Stimulated activated CD8-positive, alpha-beta memory T cell treated with anti-CD3 and anti-CD28 coated beads, Interleukin-7, amount 100 ng/mL, for 48 hours (primary cell): ENCODE measurements around the gene SYK.
"Not testable (repeated sequence)": the region's sequence is repeated elsewhere in the genome, so short reads cannot be mapped to it uniquely, and the experiment has no call there.

Experiments used
- DNase-seq, 2 donors: peaks; one replicate each; pipeline ENCODE4 v3.0.0-alpha.2; 2020; ENCODE audit warnings: low read depth in 1 of 2; ENCODE audit errors: extremely low read depth in 1 of 2

SYK gene

DNA sequence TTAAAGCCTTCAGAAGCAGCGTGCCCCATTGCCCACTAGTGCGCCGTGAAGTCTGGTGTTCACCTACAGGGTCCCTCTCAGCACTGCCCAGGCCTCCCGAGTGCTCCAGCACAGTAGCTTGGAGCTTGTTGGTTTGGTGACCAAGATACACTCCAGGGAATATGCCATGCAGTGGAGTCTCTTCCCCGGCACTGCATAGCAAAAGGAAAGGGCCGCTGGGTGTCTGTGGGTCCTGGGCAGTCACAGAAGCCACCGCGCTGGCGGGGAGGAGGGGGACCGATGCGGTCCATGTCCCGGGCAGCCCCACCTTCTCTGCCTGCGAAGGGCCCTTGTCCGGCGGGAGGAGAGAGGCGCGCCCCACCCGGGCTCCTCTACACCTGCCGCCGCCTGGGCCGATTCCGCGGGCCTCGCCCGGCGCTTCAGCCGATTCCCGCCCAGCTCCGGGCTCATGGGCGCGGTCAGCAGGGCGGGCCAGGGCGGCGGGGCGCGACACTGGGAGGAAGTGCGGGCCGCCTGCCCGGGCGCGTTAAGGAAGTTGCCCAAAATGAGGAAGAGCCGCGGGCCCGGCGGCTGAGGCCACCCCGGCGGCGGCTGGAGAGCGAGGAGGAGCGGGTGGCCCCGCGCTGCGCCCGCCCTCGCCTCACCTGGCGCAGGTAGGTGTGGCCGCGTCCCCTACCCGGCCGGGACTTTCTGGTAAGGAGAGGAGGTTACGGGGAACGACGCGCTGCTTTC lies at the start of gene SYK:
Gene SYK, plus strand, starts transcription at position 579 of the 732 bp plus-strand sequence. CDS start 42,080 bp downstream, outside the sequence.
- no peak for DNase-seq

GRCh38 chr9:90755514-90756371 lies 45.9 kb upstream of the SYK start:
- peak; percentile 32 to 58 for DNase-seq

DNA sequence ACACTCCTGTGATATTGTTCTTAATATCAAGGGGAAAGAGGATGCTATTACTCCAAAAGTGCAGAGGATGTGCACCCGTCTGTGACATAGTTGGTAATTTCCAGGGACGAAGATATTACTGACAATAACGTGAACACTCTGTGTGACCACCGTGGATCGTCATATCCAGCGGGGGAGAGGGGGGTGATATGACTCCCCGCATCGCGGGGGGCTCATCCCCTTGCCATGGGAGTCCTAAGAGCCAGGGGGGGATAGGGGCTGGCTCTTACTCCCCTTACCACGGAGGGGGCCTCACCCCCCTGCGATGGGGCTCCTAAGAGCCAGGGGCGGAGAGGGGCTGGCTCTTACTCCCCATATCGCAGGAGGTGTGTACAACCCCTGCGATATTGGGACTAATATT lies 41.0 kb upstream of the SYK start:
- DNase-seq: not testable (repeated sequence)

DNA sequence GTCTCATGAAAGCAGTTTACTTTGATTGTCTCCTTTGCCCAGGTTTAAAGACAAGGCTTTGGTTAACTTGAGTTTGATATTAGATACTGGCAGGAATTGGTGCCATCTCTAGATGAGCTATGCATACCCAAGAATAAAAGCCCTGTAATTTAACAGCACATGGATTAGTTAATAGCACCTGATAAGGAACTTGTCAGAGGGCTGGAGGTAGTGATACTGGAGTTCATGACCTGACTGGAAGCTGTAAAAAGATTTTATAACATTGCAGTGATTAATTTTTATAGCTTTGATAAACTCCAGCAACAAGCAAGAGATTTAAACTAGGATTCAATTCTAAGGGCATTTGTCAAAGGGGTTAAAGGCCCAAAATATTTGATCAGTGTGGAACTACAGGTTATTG lies 34.9 kb upstream of the SYK start:
- DNase-seq: no peak

GRCh38 chr9:90767523-90768100 lies 34.0 kb upstream of the SYK start:
- DNase-seq: no peak

DNA sequence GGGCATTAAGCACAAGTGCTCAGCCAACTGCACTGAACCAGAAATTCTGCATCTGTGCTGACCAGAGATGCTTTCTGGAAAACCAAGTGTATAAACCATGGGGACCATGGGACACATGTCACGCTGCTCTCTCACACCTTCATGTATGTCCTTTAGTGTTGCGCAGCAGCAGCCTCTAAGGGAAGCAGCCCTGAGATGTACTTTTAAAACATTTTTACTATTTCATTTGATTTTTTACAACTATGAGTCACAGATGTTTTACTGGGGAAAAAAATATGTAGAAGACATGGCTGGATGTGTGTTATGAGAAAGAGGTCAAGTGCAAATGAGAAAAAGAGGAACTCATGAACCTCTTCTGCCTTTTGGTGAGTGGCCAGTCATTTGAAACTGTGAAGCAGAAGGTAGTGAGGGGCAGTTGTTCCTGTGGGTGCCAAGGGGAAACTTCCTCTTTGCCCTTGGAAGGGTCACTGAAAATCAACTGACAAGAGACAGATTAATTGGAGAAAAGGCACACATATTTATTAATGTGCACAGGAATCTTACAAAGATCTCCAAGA lies 31.4 kb upstream of the SYK start:
- no peak for DNase-seq

DNA sequence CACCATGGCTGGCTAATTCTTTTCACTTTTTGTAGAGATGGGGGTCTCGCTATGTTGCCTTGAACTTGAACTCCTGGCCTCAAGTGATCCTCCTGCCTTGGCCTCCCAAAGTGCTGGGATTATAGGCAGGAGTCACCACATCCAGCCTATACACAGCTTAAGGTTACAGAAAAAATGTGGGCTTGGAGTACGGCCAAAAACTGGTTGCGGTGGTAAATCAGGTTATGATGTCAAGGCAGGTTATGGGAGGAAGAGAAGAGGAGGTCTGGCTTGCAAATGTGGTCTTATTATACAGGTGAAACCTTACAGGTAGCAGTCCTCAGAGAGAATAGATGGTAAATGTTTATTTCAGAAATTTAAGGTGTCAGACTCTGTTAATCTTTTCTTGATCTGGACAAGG lies 30.7 kb upstream of the SYK start:
- no peak for DNase-seq

DNA sequence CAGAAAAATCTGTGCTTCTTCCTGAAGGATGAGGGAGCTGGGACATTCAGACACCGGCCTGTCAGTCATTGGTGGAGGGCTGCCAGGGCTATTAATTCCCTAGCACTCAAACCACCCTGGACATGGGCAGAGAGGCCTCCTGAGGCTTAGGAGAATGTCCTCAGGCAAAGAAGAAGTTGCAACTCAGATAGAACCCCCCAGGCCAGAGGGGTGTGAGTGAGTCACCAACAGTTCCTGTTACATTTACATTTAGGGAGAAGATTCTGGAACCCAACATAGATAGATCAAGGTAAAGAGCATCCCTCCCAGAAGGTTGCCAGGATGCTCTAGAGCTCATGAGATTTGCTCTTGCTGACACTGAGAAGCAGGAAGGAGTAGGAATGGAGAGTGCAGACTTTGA lies 29.2 kb upstream of the SYK start:
- DNase-seq: no peak

DNA sequence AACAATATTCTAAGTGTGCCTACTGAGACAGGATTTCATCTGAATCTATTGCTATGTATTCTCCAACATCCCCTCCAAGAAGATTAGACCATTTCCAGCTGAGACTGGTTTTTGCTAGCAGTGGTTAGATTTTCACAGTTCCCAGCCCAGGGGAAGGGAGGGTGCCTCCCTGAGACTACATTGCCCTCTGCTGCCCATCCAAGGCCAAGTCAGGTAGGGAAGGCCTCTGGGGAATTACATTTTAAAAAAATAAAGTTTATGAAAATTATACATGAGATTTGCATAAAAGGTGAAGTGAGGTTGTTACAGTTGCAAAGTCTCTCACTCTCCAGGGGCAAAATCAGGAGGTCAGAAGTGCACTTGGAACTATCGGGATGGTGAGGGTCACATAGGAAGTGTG lies 28.0 kb upstream of the SYK start:
- no peak for DNase-seq

- DNase-seq: no peak
Observed at GRCh38 chr9:90774071-90774470, 27.5 kb upstream of the SYK start.

- no peak for DNase-seq
Observed at GRCh38 chr9:90774682-90775081, 26.9 kb upstream of the SYK start.

- DNase-seq: no peak
Observed at GRCh38 chr9:90775657-90776056, 26.0 kb upstream of the SYK start.

DNA sequence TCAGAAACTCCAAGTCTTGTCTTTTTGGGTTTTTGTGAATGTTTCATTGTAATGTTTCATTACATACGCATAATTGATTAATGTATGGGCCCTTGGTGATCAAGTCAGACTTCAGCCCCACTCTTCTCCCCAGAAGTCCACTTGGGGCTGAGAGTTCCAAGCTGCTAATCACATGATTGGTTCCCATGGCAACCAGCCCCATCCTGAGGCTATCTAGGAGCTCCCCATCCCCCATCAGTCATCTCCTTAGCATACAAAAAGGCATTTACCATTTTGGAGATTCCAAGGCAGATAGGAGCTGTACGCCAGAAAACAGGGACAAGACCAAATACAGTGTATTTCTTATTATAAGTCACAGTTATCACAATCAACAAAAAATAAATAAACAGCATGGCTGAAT lies 22.9 kb upstream of the SYK start:
- no peak for DNase-seq

- DNase-seq: no peak
Observed at GRCh38 chr9:90783552-90783951, 18.1 kb upstream of the SYK start.

GRCh38 chr9:90783964-90784363 lies 17.7 kb upstream of the SYK start:
- no peak for DNase-seq

- DNase-seq: no peak
Observed at GRCh38 chr9:90787771-90788460, 13.7 kb upstream of the SYK start.

DNA sequence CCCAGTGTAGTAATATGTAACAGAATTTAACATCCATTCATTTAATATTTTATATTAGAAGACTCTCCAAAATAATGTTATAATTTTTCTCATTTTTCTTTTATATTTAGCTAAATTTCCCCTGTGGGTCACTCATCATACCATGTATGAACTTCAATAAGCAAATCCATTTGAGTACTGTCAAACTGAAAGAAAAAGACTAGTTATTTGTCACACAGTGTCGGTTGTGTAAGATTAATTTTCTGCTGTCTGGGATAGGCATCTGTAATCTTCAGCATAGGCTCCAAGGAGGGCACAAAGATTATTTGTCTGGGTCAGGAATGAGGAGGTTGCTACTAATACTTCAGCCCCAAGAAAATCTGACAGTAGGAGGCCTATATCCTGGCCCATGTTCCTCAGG lies 13.1 kb upstream of the SYK start:
- DNase-seq: not testable (repeated sequence)

GRCh38 chr9:90789408-90789807 lies 12.2 kb upstream of the SYK start:
- no peak for DNase-seq

DNA sequence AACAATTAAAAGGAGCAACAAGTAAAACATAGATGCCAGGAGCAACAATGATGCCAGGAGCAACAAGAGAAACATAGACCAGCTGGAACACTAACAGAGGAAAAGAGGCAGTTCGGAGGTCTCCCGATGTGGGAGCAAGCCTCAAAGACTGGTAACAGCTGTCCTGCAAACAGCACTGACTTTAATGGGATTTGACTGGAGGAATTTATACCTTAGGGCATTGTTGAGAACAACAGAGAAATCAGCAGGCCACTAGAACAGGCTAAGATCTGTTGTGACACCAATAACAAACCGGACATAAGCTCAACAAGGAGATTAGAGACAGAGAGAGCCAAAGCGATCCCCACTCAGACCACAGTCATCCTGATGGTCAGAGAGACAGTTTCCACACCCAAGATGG lies 11.8 kb upstream of the SYK start:
- no peak for DNase-seq

DNA sequence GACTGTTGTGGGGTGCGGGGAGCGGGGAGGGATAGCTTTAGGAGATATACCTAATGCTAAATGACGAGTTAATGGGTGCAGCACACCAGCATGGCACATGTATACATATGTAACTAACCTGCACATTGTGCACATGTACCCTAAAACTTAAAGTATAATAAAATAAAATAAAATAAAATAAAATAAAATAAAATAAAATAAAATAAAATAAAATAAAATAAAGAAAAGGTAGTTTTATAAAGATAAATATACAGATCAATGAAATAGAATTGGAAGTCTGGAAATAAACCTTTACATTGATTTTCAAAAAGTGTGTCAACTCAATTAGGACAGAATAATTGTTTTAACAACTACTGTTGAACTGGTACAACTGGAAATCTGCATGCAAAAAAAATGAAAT lies 8.6 kb upstream of the SYK start:
- not testable (repeated sequence) for DNase-seq

- DNase-seq: no peak
Observed at GRCh38 chr9:90793729-90794128, 7.9 kb upstream of the SYK start.
